WTC11 (cell line): ENCODE data around the gene STXBP6. TPM values are rescaled to one million over a fixed set of nuclear protein-coding genes. Genes with fewer than 3 reads are reported as not detected.

Source experiments
- ATAC-seq: fragments of 200-7000 bp; cut with Tn5 transposase; 2 replicates; pipeline ENCODE4 v1.10.0; 2021; ENCODE audit warnings: mild to moderate bottlenecking, moderate library complexity
- CTCF ChIA-PET: fragments of 300-600 bp; sonication (Branson Sonifier 250); formaldehyde crosslinking; loops from one replicate; lab custom pipeline; 2021; ENCODE audit warnings: antibody characterized with exemption; lab: Charles Lee
- POLR2A ChIA-PET: fragments of 350-600 bp; sonication (Branson Sonifier 250); formaldehyde crosslinking; loops from one replicate; lab custom pipeline; 2021; ENCODE audit warnings: antibody characterized with exemption; lab: Charles Lee
- DNase-seq: peaks from one replicate; pipeline ENCODE4 v3.0.0; 2021; ENCODE audit warnings: low spot score
- H3K27ac Mint-ChIP-seq: 2 replicates; pipeline ENCODE4 v1.8.0; 2021; ENCODE audit warnings: mixed read lengths
- H3K27me3 Mint-ChIP-seq: 2 replicates; pipeline ENCODE4 v1.8.0; 2021; ENCODE audit warnings: low read depth, mild to moderate bottlenecking, moderate library complexity, mixed read lengths
- H3K36me3 Mint-ChIP-seq: 2 replicates; pipeline ENCODE4 v1.8.0; 2021; ENCODE audit warnings: mixed read lengths
- H3K4me1 Mint-ChIP-seq: 2 replicates; pipeline ENCODE4 v1.8.0; 2022; ENCODE audit warnings: mixed read lengths
- H3K4me3 Mint-ChIP-seq: 2 replicates; pipeline ENCODE4 v1.8.0; 2021; ENCODE audit warnings: mild to moderate bottlenecking, moderate library complexity, mixed read lengths
- H3K9me3 Mint-ChIP-seq: 2 replicates; pipeline ENCODE4 v1.8.0; 2021; ENCODE audit warnings: mixed read lengths
- ATF1 ChIP-seq: sonication (generic); formaldehyde crosslinking; IDR thresholded peaks from 2 replicates; pipeline ENCODE4 v1.8.1; 2023; ENCODE audit warnings: mild to moderate bottlenecking, moderate library complexity, missing genetic modification reagents
- ATF3 ChIP-seq: sonication (generic); formaldehyde crosslinking; conservative IDR thresholded peaks from 2 replicates; pipeline ENCODE4 v1.8.1; 2022; ENCODE audit warnings: mild to moderate bottlenecking, missing genetic modification reagents
- CREM ChIP-seq: sonication (generic); formaldehyde crosslinking; IDR thresholded peaks from 2 replicates; pipeline ENCODE4 v1.8.1; 2022; ENCODE audit warnings: mild to moderate bottlenecking, missing genetic modification reagents, moderate library complexity
- CTCF ChIP-seq: fragments of 200-600 bp; IDR thresholded peaks from 2 replicates; pipeline ENCODE4 v1.8.0; 2022; ENCODE audit warnings: antibody characterized with exemption
- E2F1 ChIP-seq: sonication (generic); formaldehyde crosslinking; IDR thresholded peaks from 2 replicates; pipeline ENCODE4 v1.8.0; 2022; ENCODE audit warnings: mild to moderate bottlenecking, missing genetic modification reagents
- E2F5 ChIP-seq: sonication (generic); formaldehyde crosslinking; IDR thresholded peaks from 2 replicates; pipeline ENCODE4 v1.8.1; 2022; ENCODE audit warnings: mild to moderate bottlenecking, moderate library complexity, missing genetic modification reagents
- ELF4 ChIP-seq: sonication (generic); formaldehyde crosslinking; IDR thresholded peaks from 2 replicates; pipeline ENCODE4 v1.8.1; 2022; ENCODE audit warnings: low read depth, mild to moderate bottlenecking, moderate library complexity, missing genetic modification reagents
- EMX1 ChIP-seq: fragments of 250-450 bp; sonication (Bioruptor Pico); IDR thresholded peaks from 2 replicates; pipeline ENCODE4 v1.8.0; 2021; ENCODE audit warnings: mild to moderate bottlenecking
- FOXJ3 ChIP-seq: sonication (generic); formaldehyde crosslinking; IDR thresholded peaks from 2 replicates; pipeline ENCODE4 v1.9.0; 2021; ENCODE audit warnings: missing genetic modification reagents, mild to moderate bottlenecking, borderline replicate concordance
- IRF2 ChIP-seq: sonication (generic); formaldehyde crosslinking; IDR thresholded peaks from 2 replicates; pipeline ENCODE4 v1.8.0; 2022; ENCODE audit warnings: low read depth, missing genetic modification reagents, borderline replicate concordance
- MAX ChIP-seq: sonication (generic); formaldehyde crosslinking; IDR thresholded peaks from 2 replicates; pipeline ENCODE4 v1.8.0; 2022; ENCODE audit warnings: mild to moderate bottlenecking, missing genetic modification reagents
- NR3C1 ChIP-seq: sonication (generic); formaldehyde crosslinking; conservative IDR thresholded peaks from 2 replicates; pipeline ENCODE4 v1.8.1; 2023; ENCODE audit warnings: low read depth, mild to moderate bottlenecking, missing genetic modification reagents
- OVOL2 ChIP-seq: fragments of 250-450 bp; sonication (Bioruptor Pico); IDR thresholded peaks from 2 replicates; pipeline ENCODE4 v1.9.0; 2021; ENCODE audit warnings: mild to moderate bottlenecking, borderline replicate concordance
- PRDM15 ChIP-seq: sonication (generic); formaldehyde crosslinking; IDR thresholded peaks from 2 replicates; pipeline ENCODE4 v1.8.0; 2022; ENCODE audit warnings: missing genetic modification reagents
- SMAD4 ChIP-seq: sonication (generic); formaldehyde crosslinking; IDR thresholded peaks from 2 replicates; pipeline ENCODE4 v1.8.0; 2022; ENCODE audit warnings: mild to moderate bottlenecking, missing genetic modification reagents
- SP1 ChIP-seq: sonication (generic); formaldehyde crosslinking; conservative IDR thresholded peaks from 2 replicates; pipeline ENCODE4 v1.8.1; 2022; ENCODE audit warnings: missing genetic modification reagents
- ZBTB21 ChIP-seq: sonication (generic); formaldehyde crosslinking; IDR thresholded peaks from 2 replicates; pipeline ENCODE4 v1.8.1; 2023; ENCODE audit warnings: mild to moderate bottlenecking, missing genetic modification reagents, borderline replicate concordance
- ZNF138 ChIP-seq: sonication (generic); formaldehyde crosslinking; conservative IDR thresholded peaks from 2 replicates; pipeline ENCODE4 v1.8.1; 2022; ENCODE audit warnings: mild to moderate bottlenecking, moderate library complexity, missing genetic modification reagents
- ZNF317 ChIP-seq: sonication (generic); formaldehyde crosslinking; IDR thresholded peaks from 2 replicates; pipeline ENCODE4 v1.8.1; 2023; ENCODE audit warnings: low read depth, mild to moderate bottlenecking, moderate library complexity, missing genetic modification reagents, borderline replicate concordance
- ZNF425 ChIP-seq: fragments of 250-450 bp; sonication (Bioruptor Pico); conservative IDR thresholded peaks from 2 replicates; pipeline ENCODE4 v1.9.0; 2021; ENCODE audit warnings: mild to moderate bottlenecking
- ZNF671 ChIP-seq: fragments of 250-450 bp; sonication (Bioruptor Pico); IDR thresholded peaks from 2 replicates; pipeline ENCODE4 v1.8.0; 2021; ENCODE audit warnings: mild to moderate bottlenecking
- total RNA-seq: library from RNA; stranded (reverse); gene quantifications from 3 replicates; pipeline ENCODE4 v1.2.3, GENCODE V29; 2021

STXBP6 gene
- total RNA-seq, 1 experiment from 2014 or later, result 4.2 TPM

GRCh38 chr14:25006031-25006430, 43.9 kb downstream of the STXBP6 start:
- Mint-ChIP-seq H3K9me3 (0 out of 2 replicates have a peak, but pooled peaks cover under 1% of the 10 kb centered on the region), H3K36me3 (no peaks in the 10 kb centered on the region), H3K27me3 (no peaks in the 10 kb centered on the region), H3K4me3 (no peak overlapping the region), H3K27ac (no peak overlapping the region), H3K4me1 (peaks cover 21% of the 10 kb centered on the region)
- CTCF ChIA-PET, result interaction anchor here (1.0 to 1.1 kb wide), 2 partner anchors 34 to 126 kb away, joined by 3 read pairs; no protein-coding TSS in a partner anchor
- POLR2A ChIA-PET, result no interaction called here
- ATAC-seq, result no peak
- TF ChIP-seq ZNF425 (no peak), FOXJ3 (CRISPR knock-in tag) (no peak), ATF1 (CRISPR knock-in tag) (no peak), ATF3 (CRISPR knock-in tag) (no peak), ZNF671 (no peak)
- DNase-seq, result no peak

- ATAC-seq (no peak), DNase-seq (no peak)
- POLR2A ChIA-PET, result no interaction called here
- CTCF ChIA-PET, result interaction anchor here (1.7 kb wide), 1 partner anchor 198 kb away, joined by 5 read pairs; no protein-coding TSS in a partner anchor
- peaks cover 3% of the 10 kb centered on the region; the same call in 1 of the 2 replicates for H3K9me3 Mint-ChIP-seq
- H3K36me3 Mint-ChIP-seq, result no peaks in the 10 kb centered on the region
- no peak overlapping the region for H3K27ac Mint-ChIP-seq
- no peaks in the 10 kb centered on the region for H3K27me3 Mint-ChIP-seq
- H3K4me3 Mint-ChIP-seq, result no peak overlapping the region
- H3K4me1 Mint-ChIP-seq, result peaks cover 13% of the 10 kb centered on the region
- TF ChIP-seq EMX1 (CRISPR knock-in tag) (no peak), CREM (CRISPR knock-in tag) (no peak), CTCF (no peak), OVOL2 (CRISPR knock-in tag) (no peak), E2F1 (CRISPR knock-in tag) (no peak), ZNF138 (no peak), PRDM15 (CRISPR knock-in tag) (no peak), NR3C1 (no peak), ELF4 (no peak), IRF2 (CRISPR knock-in tag) (no peak), ZBTB21 (CRISPR knock-in tag) (no peak), SP1 (no peak), E2F5 (no peak), MAX (CRISPR knock-in tag) (no peak), SMAD4 (CRISPR knock-in tag) (no peak), ZNF317 (CRISPR knock-in tag) (no peak)
These were observed 45.5 kb downstream of the STXBP6 start for GRCh38 chr14:25004389-25004809.
